HepG2 (cell line): ENCODE measurements around the gene THOP1. TPM values are rescaled to one million over a fixed set of nuclear protein-coding genes. Genes with fewer than 3 reads are reported as not detected.
A peak's percentile ranks its signal among the peaks of the same experiment; 100 is the strongest.

Source experiments
- ARHGAP35 ChIP-seq: sonication (generic); formaldehyde crosslinking; IDR thresholded peaks from 2 replicates; pipeline ENCODE4 v1.9.0; 2022; ENCODE audit warnings: mild to moderate bottlenecking, inconsistent platforms, moderate library complexity, missing genetic modification reagents, borderline replicate concordance
- CHD4 ChIP-seq: fragments of 200-600 bp; sonication (generic); IDR thresholded peaks from 2 replicates; pipeline ENCODE4 v1.7.0; 2017; ENCODE audit warnings: mild to moderate bottlenecking, low read length, borderline replicate concordance
- CREM ChIP-seq, 2 experiments: sonication (generic) in 1 of 2; formaldehyde crosslinking in 1 of 2; IDR thresholded peaks; 2 replicates each; pipeline versions ENCODE4 v1.4.0 to v1.6.1; 2016 to 2020; ENCODE audit warnings: antibody characterized with exemption in 1 of 2, mild to moderate bottlenecking in 1 of 2, missing genetic modification reagents in 1 of 2
- CTCF ChIP-seq: sonication (generic); formaldehyde crosslinking; IDR thresholded peaks from 2 replicates; pipeline ENCODE4 v1.5.0; 2020; ENCODE audit warnings: mild to moderate bottlenecking, missing genetic modification reagents, moderate library complexity
- DZIP1 ChIP-seq: sonication (generic); formaldehyde crosslinking; IDR thresholded peaks from 2 replicates; pipeline ENCODE4 v1.5.0; 2020; ENCODE audit warnings: mild to moderate bottlenecking, missing genetic modification reagents
- EZH2 ChIP-seq: conservative IDR thresholded peaks from 2 replicates; pipeline ENCODE4 v1.6.1; 2012; ENCODE audit warnings: mild to moderate bottlenecking, low read depth, low read length, moderate library complexity
- FOXJ3 ChIP-seq: sonication (generic); formaldehyde crosslinking; IDR thresholded peaks from 2 replicates; pipeline ENCODE4 v1.4.0; 2020; ENCODE audit warnings: missing genetic modification reagents, mild to moderate bottlenecking, borderline replicate concordance
- HOXA9 ChIP-seq: sonication (generic); formaldehyde crosslinking; IDR thresholded peaks from 2 replicates; pipeline ENCODE4 v1.8.1; 2022; ENCODE audit warnings: missing genetic modification reagents, mild to moderate bottlenecking, moderate library complexity, borderline replicate concordance
- KAT8 ChIP-seq: IDR thresholded peaks from 2 replicates; pipeline ENCODE4 v1.6.1; 2016; ENCODE audit warnings: missing genetic modification reagents, missing compliant biosample characterization
- NFE2L1 ChIP-seq: sonication (generic); formaldehyde crosslinking; IDR thresholded peaks from 2 replicates; pipeline ENCODE4 v1.4.0; 2020; ENCODE audit warnings: missing genetic modification reagents, mild to moderate bottlenecking, borderline replicate concordance
- RARA ChIP-seq: IDR thresholded peaks from 2 replicates; pipeline ENCODE4 v1.6.1; 2016; ENCODE audit warnings: missing genetic modification reagents, missing compliant biosample characterization
- SCMH1 ChIP-seq: sonication (generic); formaldehyde crosslinking; IDR thresholded peaks from 2 replicates; pipeline ENCODE4 v1.9.0; 2021; ENCODE audit warnings: missing genetic modification reagents, mild to moderate bottlenecking, borderline replicate concordance
- STAG1 ChIP-seq: sonication (generic); formaldehyde crosslinking; IDR thresholded peaks from 2 replicates; pipeline ENCODE4 v1.4.0; 2020; ENCODE audit warnings: missing genetic modification reagents
- TAF1 ChIP-seq: sonication (generic); formaldehyde crosslinking; IDR thresholded peaks from 2 replicates; pipeline ENCODE4 v1.4.0; 2020; ENCODE audit warnings: missing genetic modification reagents
- ZNF143 ChIP-seq: sonication (generic); formaldehyde crosslinking; IDR thresholded peaks from 2 replicates; pipeline ENCODE4 v1.4.0; 2020; ENCODE audit warnings: missing genetic modification reagents
- ZNF17 ChIP-seq: sonication (generic); formaldehyde crosslinking; IDR thresholded peaks from 2 replicates; pipeline ENCODE4 v1.5.0; 2020; ENCODE audit warnings: mild to moderate bottlenecking, missing genetic modification reagents
- ZNF263 ChIP-seq: sonication (generic); formaldehyde crosslinking; IDR thresholded peaks from 2 replicates; pipeline ENCODE4 v1.4.0; 2020; ENCODE audit warnings: missing genetic modification reagents
- ZNF296 ChIP-seq: sonication (generic); formaldehyde crosslinking; conservative IDR thresholded peaks from 2 replicates; pipeline ENCODE4 v1.5.0; 2020; ENCODE audit warnings: mild to moderate bottlenecking, missing genetic modification reagents
- ZNF350 ChIP-seq: sonication (generic); formaldehyde crosslinking; IDR thresholded peaks from 2 replicates; pipeline ENCODE4 v1.4.0; 2020; ENCODE audit warnings: mild to moderate bottlenecking, low read depth, missing genetic modification reagents, borderline replicate concordance
- ZNF367 ChIP-seq: sonication (generic); formaldehyde crosslinking; IDR thresholded peaks from 2 replicates; pipeline ENCODE4 v1.4.0; 2020; ENCODE audit warnings: missing genetic modification reagents, borderline replicate concordance
- ZNF629 ChIP-seq: sonication (generic); formaldehyde crosslinking; conservative IDR thresholded peaks from 2 replicates; pipeline ENCODE4 v1.5.0; 2020; ENCODE audit warnings: missing genetic modification reagents
- ZSCAN21 ChIP-seq: sonication (generic); formaldehyde crosslinking; IDR thresholded peaks from 2 replicates; pipeline ENCODE4 v1.8.0; 2022; ENCODE audit warnings: mild to moderate bottlenecking, missing genetic modification reagents, moderate library complexity, borderline replicate concordance
- polyA plus RNA-seq, 8 experiments: library from polyadenylated mRNA; depleted of rRNA in 3 of 8; stranded (reverse) in 7 of 8; unstranded in 1 of 8; fragments of >200 nt; fragmentation: Illumina TruSeq in 4 of 8; extraction: Trizol in 4 of 8; gene quantifications; 2 replicates each; pipeline versions ENCODE4 v1.2.1 to v1.2.3, GENCODE V29; 2011 to 2016; ENCODE audit warnings: low read depth in 4 of 8, missing spikeins in 1 of 8, mixed read lengths in 1 of 8; ENCODE audit not compliant: insufficient read depth in 1 of 8
- total RNA-seq, 5 experiments: library from RNA; depleted of rRNA; stranded (reverse); fragments of >200 nt; fragmentation: Illumina TruSeq; extraction: Trizol; gene quantifications; 2 replicates each; pipeline ENCODE4 v1.2.3, GENCODE V29; 2016; ENCODE audit warnings: low read depth in 1 of 5
- TF ChIP-seq, protein P1 (sequence below): sonication (generic); formaldehyde crosslinking; IDR thresholded peaks from 2 replicates; pipeline ENCODE4 v1.5.0; 2020; ENCODE audit warnings: missing genetic modification reagents

Gene THOP1
- total and polyA plus RNA-seq, 2 of the 13 experiments (the other 11 are each of a cell fraction or from before 2014, with no cell fraction given) = 74.4 to 116 TPM

DNA sequence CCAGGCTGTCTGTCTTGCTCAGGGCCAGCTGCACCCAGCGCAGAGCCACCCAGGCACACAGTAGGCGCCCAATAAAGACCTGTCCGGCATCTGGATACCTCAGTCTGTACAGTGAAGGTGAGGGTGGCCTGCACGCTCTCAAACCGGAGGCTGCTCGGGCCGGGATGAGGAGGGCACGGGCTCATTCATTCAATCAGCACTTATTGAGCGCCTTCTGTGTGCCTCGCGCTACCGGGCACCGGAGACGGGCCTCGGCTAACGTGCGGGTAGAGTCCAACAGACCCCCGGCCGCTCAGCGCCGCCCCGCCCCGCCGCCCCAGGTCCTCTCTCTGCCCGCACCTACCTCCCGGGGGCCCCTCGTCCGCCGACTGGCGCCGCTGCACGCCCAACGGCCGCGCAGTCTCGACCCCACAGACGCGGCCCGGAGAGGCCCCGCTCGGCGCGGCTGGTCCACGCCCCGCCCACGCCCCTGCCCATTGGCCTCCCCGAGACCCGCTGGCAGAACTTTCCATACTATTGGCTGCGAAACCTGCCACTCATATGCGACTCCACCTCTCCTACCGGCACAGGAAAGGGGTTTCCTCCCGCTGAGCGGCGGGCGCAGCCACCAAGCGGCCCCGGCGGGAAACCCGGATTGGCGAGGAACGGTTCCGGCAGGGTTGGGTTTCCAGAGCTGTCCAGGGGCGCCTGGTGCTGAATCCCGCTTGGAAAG lies 45.5 kb upstream of the THOP1 start, which contains the start of gene SLC39A3 (continued):
- peak; percentile 77; the same call in 1 of the 2 replicates for TF ChIP-seq DZIP1 (CRISPR knock-in tag)
- TF ChIP-seq STAG1 (CRISPR knock-in tag) = peak; percentile 28; the same call in 1 of the 2 replicates
- no peak for TF ChIP-seq SCMH1 (CRISPR knock-in tag)
- TF ChIP-seq, protein P1, sequence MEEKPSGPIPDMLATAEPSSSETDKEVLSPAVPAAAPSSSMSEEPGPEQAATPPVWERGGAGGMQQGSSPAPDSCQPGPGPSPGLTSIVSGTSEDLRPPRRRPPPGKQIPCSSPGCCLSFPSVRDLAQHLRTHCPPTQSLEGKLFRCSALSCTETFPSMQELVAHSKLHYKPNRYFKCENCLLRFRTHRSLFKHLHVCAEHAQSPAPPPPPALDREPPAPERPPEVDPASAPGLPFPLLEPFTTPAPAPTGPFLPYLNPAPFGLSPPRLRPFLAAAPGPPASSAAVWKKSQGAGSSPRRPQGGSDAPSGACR = peak; percentile 97
- TF ChIP-seq TAF1 = peak; percentile 66
- TF ChIP-seq CREM (IDR thresholded peaks at IDR 0.05) = peak; percentile 66; the same call in 1 of the 2 replicates
- peak; percentile 11; the same call in 1 of the 2 replicates for TF ChIP-seq CREM (CRISPR knock-in tag; IDR thresholded peaks at IDR 0.05)
- no peak for TF ChIP-seq CHD4
- TF ChIP-seq ZNF629 (CRISPR knock-in tag) = peak; percentile 31; the same call in 1 of the 2 replicates
- TF ChIP-seq FOXJ3 (CRISPR knock-in tag) = no peak; the same call in 1 of the 2 replicates
- TF ChIP-seq NFE2L1 (CRISPR knock-in tag) = no peak
- peak; percentile 27; the same call in 1 of the 2 replicates for TF ChIP-seq CTCF (CRISPR knock-in tag)
- TF ChIP-seq ZNF296 (CRISPR knock-in tag) = no peak; the same call in 1 of the 2 replicates
- peak; percentile 88; the same call in 1 of the 2 replicates for TF ChIP-seq ZNF350 (CRISPR knock-in tag)
- peak; percentile 94 for TF ChIP-seq ZSCAN21 (CRISPR knock-in tag)
- TF ChIP-seq ZNF17 (CRISPR knock-in tag) = no peak
- TF ChIP-seq ARHGAP35 (CRISPR knock-in tag) = peak; percentile 78; the same call in 1 of the 2 replicates
- no peak for TF ChIP-seq EZH2
- TF ChIP-seq ZNF367 (CRISPR knock-in tag) = no peak; the same call in 1 of the 2 replicates
- peak; percentile 80 for TF ChIP-seq ZNF263
- TF ChIP-seq HOXA9 (CRISPR knock-in tag) = peak; percentile 90
- TF ChIP-seq ZNF143 (CRISPR knock-in tag) = no peak
- TF ChIP-seq RARA (CRISPR knock-in tag) = peak; percentile 76
- TF ChIP-seq KAT8 (CRISPR knock-in tag) = peak; percentile 99
